Stimulated activated CD4-positive, alpha-beta T cell treated with anti-CD3 and anti-CD28 coated beads, TNF-alpha, amount 100 ng/mL, for 24 hours (primary cell): ENCODE results near the gene PTCH2.
A peak's percentile ranks its signal among the peaks of the same experiment; 100 is the strongest.

Experiments used
- DNase-seq, 3 experiments: peaks; one replicate each; pipeline ENCODE4 v3.0.0-alpha.2; 2020; ENCODE audit warnings: low read depth in 3 of 3

Gene PTCH2

GRCh38 chr1:44778705-44779576, 64.1 kb downstream of the PTCH2 start:
- DNase-seq = no peak

- DNase-seq = no peak
Observed at GRCh38 chr1:44777969-44778635, 65.0 kb downstream of the PTCH2 start.

DNA sequence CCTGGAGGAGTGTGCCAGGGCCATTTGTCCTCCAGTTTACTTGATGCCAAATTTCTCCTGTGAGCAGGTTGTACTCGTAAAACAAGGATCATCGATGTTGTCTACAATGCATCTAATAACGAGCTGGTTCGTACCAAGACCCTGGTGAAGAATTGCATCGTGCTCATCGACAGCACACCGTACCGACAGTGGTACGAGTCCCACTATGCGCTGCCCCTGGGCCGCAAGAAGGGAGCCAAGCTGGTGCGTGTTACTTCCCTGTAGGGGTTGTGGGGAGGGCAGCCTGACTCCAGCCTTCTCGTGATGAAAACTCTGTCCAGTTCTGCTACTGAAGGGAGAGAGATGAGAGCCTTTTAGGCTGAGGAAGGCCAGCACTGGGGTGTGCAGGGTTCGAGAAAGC, 65.5 kb downstream of the PTCH2 start:
- no peak for DNase-seq

DNA sequence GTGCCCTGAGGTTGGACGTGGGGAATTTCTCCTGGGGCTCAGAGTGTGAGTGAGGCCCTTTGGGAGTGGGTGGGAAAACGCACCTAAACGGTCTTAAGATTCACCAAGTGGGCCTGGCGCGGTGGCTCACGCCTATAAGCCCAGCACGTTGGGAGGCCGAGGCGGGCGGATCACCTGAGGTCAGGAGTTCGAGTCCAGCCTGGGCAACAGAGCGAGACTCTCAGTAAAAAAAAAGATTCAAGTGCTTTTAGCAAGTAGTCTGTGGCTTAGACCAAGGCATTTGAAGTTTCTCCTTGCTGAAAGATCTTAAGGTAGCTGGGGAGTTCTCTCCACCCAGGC, 66.4 kb downstream of the PTCH2 start:
- DNase-seq = no peak

- DNase-seq = no peak
Observed at GRCh38 chr1:44775930-44776729, 66.9 kb downstream of the PTCH2 start.

GRCh38 chr1:44775078-44775929, 67.7 kb downstream of the PTCH2 start, which contains the start of gene RPS8:
RPS8 (plus strand) TSS chr1:44775540; CDS start chr1:44775597, 57 bp downstream.
- peak; percentile 80 to 89 (median 87) for DNase-seq
